Effector memory CD4-positive, alpha-beta T cell (primary cell): ENCODE data around the gene MYO1B.

Source experiments
- DNase-seq, 3 donors: peaks; one replicate each; pipeline ENCODE4 v3.0.0-alpha.2; 2020
- H3K27ac ChIP-seq: 2 replicates; pipeline ENCODE4 v1.7.0; 2013; ENCODE audit warnings: mild to moderate bottlenecking, low read length, moderate library complexity; ENCODE audit not compliant: insufficient read depth, poor library complexity, severe bottlenecking
- H3K27me3 ChIP-seq: replicated peaks from 2 replicates; pipeline ENCODE4 v1.7.0; 2013; ENCODE audit warnings: mild to moderate bottlenecking, low read length; ENCODE audit not compliant: insufficient read depth, control insufficient read depth, poor library complexity, severe bottlenecking
- H3K36me3 ChIP-seq: 2 replicates; pipeline ENCODE4 v1.7.0; 2013; ENCODE audit warnings: mild to moderate bottlenecking, low read length, moderate library complexity; ENCODE audit not compliant: control insufficient read depth, insufficient read depth
- H3K4me1 ChIP-seq: 2 replicates; pipeline ENCODE4 v1.7.0; 2013; ENCODE audit warnings: low read length, mild to moderate bottlenecking; ENCODE audit not compliant: control insufficient read depth, insufficient read depth, poor library complexity, severe bottlenecking
- H3K4me3 ChIP-seq: 2 replicates; pipeline ENCODE4 v1.7.0; 2013; ENCODE audit warnings: low read length, low read depth, mild to moderate bottlenecking; ENCODE audit not compliant: insufficient read depth, poor library complexity, severe bottlenecking
- H3K9me3 ChIP-seq: 2 replicates; pipeline ENCODE4 v1.7.0; 2013; ENCODE audit warnings: mild to moderate bottlenecking, low read length, moderate library complexity; ENCODE audit not compliant: control insufficient read depth

MYO1B gene

DNA sequence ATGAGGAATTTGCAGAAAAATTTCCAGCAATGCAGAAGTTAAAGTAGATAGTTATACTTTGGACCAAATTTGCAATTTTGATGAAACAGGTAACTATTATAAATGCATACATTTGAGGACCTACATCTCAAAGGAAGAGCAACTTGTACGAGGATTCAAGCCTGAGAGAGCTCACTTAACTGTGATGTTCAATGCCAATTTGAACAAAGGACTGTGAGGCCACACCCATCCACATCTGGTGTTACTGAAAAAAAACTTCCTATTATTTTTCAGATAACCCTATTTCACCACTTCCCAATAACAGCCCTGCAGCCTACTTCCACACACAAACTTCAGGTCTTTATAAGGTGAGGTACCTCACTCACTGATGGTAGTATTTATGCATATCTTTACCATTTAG lies 229.3 kb downstream of the MYO1B start:
- DNase-seq: no peak
- Histone ChIP-seq H3K36me3 (no peaks in the 10 kb centered on the region), H3K4me3 (no peak overlapping the region), H3K27ac (no peak overlapping the region), H3K4me1 (no peaks in the 10 kb centered on the region), H3K27me3 (no peaks in the 10 kb centered on the region), H3K9me3 (no peaks in the 10 kb centered on the region)
